CD4-positive, alpha-beta T cell treated with Interleukin-6 at 100 ng/mL for 8 hours (primary cell): Measurements from ENCODE around the gene PARD3.

Experiments used
- DNase-seq: peaks from one replicate; pipeline ENCODE4 v3.0.0-alpha.2; 2020; ENCODE audit warnings: mixed read lengths, low spot score

Gene PARD3

DNA sequence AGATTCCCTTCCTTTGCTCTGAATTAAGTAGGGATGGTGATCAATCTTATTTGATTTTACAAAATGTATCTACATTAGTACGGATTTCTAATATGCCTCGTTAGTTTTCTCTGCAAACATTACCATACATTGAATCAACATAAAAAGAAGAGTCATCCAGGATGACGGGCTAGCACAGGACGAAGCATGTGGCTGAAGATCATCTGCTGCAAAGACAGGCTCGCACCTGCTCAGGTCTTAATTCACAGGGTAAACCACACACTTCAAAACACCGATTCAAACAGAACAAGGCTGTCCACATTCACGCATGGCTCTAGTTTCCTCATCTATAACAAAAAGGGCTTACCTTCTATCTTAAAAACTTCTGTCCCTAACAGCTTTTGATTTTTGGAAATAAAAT is 323.0 kb downstream of the PARD3 start:
- DNase-seq, result no peak

DNA sequence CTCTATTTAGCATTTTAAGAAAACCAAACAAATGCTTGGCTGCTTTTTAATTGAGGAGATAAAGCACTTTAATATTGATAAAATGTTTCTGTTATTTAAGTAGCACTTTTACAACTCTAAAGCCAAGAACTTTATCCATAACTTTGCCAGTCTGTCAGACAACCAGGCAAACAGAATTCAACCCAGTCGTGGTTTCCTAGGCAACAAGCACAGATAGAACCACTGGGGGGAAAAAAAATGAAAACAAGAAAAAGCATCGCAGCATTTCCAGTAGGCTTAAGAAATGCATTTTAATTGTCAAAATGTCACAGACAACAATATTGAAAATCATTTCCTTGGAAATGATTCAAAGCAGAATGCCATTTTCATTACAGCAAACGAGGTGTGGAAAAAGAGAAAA is 323.4 kb downstream of the PARD3 start:
- DNase-seq, result no peak

DNA sequence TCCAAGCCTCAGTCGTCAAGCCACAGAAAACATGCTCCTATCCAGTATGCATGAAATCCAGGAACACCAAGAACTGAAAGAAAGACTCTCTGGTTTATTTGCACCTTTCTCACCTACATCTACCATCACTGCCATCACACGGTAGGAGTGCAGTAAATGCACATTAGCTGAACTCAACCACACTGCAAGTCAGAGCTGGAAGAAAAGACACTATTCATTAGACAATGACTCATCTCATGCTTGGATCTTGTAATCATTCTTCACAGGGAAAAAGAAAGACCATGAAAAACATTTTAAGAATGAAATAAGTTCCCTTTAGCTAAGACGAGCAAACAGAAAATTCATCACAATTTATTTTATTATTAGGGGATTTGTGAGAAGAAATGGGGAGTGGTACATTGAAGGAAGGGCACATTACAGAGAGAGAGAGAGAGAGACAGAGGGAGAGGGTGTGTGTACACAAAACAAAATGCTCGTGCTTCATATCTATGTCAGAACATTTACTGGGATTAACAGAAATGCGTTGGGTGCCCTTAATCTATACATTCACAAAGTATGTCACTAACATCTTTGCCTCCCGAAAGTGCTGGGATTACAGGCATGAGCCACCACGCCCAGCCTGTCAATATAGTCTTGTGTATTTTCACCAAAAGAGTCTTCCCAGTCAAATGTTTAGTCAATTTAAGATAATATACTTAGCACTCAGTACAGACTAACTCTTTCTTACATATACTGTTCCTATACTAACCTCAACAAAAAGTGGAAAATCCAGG is 324.9 kb downstream of the PARD3 start:
- DNase-seq, result no peak

DNA sequence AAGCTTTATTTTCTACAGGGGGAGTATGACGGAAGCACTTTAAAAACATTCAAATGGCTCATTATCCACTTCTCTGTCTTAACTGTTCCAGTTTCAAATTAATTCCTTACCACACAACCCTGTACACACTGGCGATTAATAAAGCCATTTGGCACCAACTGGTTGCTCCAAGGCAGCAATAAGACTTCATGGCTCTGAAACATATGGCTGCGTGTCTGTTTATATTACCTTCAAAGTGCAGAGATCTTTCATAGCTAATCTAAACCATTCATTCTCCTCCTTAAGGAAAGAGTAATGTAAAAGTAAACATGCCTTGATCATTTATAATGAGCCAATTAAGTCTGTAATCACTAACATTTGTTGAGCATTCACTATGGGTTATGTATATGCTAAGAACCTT is 325.7 kb downstream of the PARD3 start:
- DNase-seq, result no peak

DNA sequence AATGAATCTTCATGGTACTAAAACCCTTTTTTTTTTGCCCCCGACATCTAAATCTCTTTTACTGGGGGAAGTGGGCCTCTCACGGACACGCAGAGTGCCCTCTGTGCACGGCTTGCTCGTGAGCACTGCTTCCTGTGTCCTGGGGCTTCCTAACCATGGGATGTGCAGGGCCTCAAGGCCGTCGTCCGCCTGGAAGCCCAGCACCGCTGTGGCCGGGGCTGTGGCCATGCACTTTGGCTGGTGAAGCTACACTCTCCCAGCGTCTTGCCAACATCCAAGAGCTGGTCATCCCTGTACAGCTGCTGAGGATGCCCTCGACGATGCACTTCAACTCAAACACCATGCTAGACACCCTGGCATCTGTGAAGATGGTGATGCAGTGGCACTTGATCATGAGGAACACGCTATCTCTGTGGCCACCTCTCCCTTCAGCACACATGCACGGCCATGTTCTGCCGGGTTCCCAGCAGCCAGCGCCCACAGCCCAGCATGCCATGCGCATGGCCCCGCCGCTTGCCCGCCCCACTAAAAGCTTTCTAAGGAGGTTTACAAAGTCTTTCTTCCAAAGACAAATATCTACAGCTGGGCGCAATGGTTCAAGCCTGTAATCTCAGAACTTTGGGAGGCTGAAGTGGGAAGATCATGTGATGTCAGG is 326.5 kb downstream of the PARD3 start:
- no peak for DNase-seq

DNA sequence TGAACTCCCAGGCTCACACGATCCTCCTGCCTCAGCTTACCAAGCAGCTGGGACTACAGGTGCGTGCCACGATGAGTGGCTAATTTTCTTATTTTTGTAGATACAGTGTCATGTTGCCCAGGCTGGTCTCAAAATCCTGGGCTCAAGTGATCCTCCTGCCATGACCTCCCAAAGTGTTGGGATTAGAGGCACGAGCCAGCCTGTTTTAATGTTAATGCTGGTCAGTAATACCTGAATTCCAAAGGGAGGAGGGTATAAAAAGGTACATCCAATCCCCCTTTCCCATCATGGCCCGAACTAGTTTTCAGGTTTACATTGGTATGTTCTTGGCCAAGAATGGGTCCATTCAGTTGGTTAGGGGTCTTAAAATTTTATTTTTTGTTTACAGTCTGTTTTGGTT is 329.1 kb downstream of the PARD3 start:
- DNase-seq, result no peak

DNA sequence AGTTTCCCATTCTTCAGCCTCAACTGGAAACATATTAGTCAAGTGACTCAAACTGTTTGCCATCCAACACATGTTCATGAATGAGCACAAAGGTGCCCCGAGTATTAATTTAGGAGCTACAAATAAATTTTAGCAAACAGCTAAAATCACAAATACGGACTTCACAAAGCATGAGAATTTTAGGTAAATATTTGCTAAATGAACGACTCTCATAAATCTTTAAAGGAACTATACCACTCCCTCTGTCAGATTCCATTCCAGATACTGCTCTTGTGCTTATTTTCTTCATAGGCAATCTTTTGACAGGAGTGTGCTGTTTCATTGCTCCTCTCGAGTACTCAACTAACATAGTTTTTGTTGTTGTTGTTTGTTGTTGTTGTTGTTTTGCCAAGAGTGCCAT is 330.9 kb downstream of the PARD3 start:
- no peak for DNase-seq

DNA sequence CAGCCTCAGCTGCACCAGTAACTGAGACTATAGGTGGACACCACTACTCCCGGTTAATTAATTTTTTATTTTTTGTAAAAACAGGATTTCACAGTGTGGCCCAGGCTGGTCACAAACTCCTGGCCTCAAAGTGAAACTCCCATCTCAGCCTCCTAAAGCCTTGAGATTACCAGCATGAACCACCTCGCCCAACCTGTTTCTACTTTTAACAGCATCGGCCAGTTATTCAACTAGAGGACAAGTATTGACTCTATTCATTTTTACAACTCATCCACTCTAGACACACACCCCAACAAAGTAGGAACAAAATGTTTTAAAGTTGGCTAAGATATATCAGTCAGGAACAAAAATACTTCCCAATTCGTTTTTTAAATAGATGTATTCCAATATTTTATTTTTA is 334.8 kb downstream of the PARD3 start:
- DNase-seq, result no peak

DNA sequence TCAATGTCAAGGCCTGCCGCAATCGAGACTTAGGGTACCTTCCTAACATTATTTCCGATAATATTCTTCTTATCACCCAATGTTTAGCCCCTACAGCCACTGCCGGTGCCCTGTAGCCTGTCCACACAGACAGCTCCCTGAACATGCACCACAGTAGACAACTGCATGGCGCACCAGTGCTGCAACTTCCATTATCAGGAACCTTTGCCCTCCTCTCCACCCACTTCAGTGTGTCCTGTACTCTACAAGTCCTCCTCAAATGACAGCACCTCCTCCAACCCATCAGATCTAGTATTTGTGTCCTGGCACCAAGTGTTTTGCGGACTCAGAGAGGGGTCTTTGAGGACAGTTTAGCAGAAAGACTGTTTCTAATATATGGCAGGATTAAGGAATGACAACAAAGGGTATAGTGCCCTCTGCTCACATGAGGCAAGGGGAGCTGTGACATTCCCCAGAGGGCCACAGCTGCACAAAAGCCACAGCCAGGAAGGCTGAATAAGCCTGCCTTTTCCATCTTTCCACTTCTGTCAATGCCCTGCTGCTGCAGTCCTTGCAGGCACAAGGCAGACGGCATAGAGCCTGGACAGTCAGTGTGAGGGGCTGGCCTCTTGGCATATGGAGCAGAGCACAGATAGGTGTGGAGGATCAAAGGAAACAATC is 335.4 kb downstream of the PARD3 start:
- no peak for DNase-seq

DNA sequence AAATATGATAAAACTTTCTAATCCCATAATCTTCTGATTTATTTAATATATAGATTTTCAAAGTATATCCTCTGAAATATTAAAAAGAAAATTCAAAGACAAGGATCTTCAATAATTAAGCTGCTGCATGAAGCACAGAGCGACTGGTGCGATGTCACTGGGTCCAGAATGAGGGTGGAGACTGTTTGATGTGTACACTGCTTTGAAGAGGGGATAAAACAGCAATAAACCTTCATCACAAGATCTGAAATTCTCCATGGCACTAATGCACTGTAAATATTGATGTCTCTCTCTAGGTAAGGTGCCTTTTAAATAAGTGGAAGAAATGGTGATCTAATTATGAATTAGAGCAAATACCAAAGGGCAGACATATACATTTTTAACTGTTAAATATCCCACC is 337.8 kb downstream of the PARD3 start:
- no peak for DNase-seq

DNA sequence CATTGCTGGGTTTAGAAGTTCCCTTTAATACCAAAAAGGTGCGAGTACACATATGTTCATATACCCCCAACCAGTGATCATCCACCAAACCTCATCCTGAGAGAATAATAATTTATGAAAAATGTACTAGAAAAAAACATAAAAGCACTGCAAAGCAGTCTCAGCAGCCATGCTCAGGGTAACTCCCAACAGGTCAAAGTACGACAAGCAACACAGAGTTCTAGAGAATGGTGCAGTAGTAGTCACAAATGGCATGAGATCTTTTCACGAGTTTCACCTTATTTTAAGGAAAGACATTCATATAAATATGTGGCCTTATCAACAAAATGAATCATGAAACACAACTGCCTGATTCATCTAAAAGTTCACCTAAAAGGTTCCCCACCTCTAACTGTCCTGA is 338.5 kb downstream of the PARD3 start:
- DNase-seq, result no peak

DNA sequence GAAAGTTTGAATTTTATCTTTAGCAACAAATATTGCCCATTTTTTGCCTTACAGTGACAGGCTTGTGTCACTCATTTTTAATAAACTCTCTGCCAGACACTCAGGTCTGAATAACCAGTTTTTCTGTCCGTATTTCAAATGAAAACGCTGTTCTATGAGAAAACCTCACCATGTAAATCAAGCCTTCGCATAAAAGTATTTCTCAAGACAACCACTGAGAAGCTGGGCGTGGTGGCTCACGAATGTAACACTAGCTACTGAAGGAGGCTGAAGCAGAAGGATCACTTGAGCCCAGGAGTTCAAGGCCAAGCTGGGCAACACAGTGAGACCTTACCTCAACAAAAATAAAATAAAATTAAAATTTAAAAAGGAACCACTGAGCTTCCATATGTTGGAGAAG is 339.3 kb downstream of the PARD3 start:
- DNase-seq, result no peak

DNA sequence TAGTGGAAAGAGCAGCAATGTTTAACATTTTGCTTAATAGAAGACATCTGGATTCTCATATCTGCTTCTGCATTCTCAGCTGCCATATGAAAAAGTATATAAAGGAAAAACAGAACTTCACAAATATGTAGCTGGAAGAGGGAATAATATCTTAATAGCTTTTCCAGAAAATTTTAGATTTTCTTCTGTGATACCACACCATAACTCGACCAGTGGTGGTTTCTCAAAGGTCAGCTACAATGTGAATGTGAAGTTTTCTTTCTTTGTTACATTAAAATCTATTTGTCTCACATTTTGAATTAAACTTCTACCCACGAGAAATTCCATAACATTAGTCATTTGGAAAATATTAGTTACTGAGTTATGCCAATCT is 339.8 kb downstream of the PARD3 start:
- DNase-seq, result no peak

DNA sequence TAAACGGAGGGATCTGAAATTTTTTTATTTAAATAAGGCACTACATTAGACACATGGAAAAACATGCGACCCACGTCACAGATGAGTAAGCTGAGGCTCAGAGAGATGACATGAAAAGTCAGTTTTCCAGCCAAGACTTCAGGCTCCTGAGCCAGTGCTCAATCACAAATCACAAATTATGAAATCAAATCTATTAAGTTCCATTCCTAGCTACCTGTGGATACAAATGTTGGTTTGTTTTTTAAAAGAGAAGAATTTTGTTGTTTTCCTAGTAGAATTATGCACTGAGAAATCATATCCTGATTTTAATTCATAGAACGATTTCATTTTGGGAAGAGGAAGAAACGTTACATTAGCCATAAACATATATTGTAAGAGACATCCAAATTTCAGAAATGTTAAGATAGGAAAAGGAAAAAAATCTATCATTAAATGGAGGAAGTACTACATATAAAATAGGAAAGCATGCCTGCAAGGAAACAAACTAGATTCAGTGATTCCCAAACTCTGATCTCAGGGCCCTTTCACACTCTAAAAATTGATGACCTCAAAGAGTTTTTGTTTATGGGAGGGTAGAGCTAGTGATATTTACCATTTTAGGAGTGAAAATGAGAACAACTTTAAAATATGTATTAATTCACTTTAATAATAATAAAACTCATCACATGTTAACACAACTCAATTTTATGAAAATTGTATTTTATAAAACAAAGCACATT is 340.4 kb downstream of the PARD3 start:
- no peak for DNase-seq

DNA sequence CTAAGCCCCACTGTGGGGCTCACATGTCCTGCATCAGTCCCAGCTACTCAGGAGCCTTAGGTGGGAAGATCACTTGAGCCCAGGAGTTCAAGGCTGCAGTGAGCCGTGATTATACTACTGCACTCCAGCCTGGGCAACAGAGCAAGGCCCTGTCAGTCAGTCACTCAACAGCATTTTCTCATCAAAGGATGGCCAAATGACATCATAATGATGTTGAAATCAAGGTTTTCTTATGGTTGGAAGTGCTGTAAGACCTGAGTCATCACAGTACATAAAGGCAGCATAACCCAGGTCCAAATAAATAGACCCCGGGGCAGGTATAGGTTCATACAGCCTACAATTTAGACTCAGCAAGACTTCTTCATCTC is 341.1 kb downstream of the PARD3 start:
- DNase-seq, result no peak

DNA sequence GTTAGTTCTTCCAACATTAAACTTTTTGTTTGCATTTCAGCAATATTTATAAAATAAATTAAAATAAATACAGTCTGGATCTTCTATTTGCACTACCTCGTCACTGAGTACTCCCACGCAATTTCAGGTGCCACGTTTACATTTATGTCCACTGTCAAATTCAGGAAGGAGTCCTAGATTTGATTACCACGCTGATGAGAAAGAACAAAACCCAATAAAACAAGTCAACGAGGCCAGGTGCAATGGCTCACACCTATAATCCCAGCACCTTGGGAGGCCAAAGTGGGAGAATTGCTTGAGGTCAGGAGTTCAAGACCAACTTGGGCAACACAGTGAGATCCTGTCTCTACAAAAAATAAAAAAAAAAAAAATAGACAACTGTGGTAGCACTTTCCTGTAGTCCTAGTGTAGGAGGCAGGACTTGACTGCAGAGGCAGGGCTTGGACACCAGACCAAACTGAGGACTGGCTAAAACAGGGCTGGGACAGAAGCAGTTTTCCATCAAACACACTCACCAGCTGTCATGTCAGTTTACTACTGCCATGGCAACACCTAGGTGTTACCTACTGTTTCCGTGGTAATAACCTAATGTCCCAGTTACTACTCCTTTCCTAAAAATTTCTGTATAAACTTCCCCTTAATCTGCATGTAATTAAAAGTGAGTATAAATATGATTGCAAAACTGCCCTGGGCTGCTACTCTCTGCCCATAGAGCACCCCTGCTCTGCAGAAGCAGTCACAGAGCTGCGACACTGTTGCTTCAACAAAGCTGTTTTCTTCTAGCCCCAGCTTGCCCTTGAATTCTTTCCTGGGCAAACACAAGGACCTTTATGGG is 341.7 kb downstream of the PARD3 start:
- no peak for DNase-seq

DNA sequence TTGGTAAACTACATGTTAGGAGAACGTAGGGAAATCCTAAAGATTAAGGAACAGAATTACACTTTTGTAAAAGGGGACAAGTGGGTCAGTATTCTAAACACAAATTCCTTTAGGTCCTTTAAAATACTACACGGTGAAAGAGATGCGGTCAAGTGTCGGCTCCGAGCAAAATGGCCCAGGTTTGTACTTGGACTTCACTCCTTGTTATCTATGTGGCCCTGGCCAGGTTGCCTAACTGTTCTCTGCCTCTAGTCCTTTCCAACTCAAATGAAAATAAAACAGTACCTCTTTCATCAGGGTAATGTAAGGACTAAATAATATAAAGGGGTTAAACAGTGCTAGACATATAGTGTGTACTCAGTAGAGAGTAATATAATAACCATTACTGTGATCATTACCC is 344.8 kb downstream of the PARD3 start:
- DNase-seq, result no peak

DNA sequence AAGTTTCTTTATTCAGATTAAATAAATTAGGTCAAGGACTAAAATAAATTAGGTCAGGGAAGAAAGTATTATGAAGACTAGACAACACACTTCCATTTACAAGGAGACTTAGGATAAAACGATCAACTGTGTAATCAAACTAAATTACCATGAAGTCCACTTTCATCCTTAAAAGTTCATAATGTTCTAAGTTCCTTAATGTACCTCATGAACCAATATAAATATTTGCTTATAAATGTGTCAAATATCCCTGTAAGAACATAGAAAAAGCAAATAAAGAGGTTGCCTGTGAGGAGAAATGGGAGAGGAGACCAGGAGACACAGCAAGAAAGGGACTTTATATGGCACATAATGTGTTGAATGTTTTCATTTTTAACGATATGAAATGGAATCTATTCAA is 345.6 kb downstream of the PARD3 start:
- no peak for DNase-seq

DNA sequence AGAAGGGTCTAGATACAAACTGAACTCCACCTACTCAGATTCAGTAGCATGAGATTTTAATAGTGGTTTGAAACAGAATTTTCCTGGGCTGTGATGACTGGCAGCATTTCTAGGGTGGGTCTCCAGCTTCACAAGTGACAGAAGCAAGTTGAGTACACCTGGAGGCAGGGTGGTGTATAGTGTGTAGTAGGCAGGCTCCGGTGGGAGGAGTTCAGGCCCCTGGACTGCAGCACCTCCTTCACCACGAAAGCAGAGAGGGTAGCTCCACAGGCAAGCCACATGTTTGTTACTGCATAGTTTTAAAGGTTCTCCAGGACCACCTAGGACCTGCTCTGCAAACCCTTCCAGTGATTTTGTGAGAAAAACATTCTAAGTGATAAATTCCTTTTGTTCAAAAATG is 347.2 kb downstream of the PARD3 start:
- no peak for DNase-seq

DNA sequence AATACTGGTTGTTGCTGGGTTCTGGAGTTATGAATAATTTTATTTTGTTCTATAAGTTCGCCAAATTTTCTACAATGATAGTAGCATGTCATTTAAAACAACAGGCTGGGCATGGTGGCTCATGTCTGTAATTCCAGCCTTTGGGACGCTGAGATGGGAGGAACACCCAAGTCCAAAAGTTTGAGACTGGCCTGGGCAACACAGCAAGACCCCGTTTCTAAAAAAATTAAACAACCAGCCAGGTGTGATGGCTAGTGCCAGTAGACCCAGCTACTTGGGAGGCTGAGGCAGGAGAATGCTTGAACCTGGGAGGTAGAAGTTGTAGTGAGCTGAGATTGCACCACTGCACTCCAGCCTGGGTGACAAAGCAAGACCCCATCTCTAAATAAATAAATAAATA is 347.7 kb downstream of the PARD3 start:
- no peak for DNase-seq

DNA sequence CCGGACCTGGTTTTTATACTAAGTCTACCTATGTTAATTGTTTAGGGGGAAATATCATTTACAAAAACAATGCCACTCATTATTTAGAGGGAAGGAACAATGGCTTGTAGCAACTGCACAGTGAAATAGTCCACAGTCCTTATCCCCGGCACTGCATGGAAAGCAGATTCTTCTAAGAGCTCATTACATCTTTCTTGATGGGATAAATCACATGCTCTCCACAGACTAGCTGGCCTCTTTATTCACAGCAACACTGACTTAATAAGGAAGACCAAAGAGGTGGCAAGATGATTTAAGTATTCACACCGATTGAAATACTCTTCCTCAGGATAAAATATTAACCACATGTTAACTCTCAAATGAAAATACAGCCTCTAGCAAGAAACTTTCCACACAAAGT is 349.4 kb downstream of the PARD3 start:
- no peak for DNase-seq

DNA sequence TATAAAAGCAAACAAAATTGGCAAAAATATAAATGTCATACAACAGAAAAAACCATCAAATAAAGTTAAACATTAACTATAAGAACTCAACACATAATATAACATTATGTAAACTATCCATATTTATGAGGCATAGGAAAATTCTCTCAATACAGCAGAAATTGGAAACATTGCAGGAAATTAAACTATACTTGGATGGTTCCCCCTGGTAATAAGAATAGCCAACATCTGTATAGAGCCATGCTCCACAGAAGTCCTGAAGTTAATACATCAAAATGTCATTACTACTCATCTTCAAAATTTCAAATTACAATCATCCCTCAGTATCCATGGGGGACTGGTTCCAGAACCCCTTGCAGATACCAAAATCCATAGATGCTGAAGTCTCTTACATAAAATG is 350.5 kb downstream of the PARD3 start:
- DNase-seq, result no peak
